NCI-H2196 treated with DMSO at 0.1 percent for 48 hours (cell line): ENCODE results near the gene ERC2.

Experiments used
- DNase-seq: peaks from one replicate; lab custom pipeline; 2025; ENCODE audit not compliant: unreplicated experiment; lab: John Stamatoyannopoulos, UW

ERC2 gene

GRCh38 chr3:55895897-55896566, 572.2 kb downstream of the ERC2 start:
- DNase-seq = no peak

- no peak for DNase-seq
Measured at GRCh38 chr3:55894605-55895004, 573.7 kb downstream of the ERC2 start.

DNA sequence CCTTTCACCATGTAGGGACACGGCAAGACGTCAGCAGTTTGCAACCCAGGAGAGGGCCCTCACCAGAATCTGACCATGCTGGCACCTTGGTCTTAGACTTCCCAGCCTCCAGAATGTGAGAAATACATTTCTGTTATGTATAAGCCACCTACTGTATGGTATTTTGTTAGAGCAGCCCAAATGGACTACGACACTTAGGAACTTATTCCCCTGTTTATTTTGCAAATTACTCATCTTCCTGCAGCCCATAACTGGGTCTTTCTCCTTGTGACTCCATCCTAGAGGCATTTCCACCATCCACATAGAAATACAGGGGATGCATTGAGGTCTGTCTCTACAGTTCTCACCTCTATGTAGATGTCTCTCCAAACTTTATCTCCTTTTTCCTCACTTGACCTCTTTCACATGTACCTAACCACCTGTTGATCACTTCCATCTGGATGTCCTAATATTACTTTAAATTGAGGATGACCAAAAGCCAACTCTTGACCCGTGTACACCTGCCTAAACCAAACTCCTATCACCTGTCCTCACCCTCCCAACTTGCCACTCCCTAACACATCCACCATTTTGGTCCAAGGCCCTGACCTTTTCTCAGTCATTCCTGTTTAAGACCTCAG, 575.1 kb downstream of the ERC2 start:
- no peak for DNase-seq

DNA sequence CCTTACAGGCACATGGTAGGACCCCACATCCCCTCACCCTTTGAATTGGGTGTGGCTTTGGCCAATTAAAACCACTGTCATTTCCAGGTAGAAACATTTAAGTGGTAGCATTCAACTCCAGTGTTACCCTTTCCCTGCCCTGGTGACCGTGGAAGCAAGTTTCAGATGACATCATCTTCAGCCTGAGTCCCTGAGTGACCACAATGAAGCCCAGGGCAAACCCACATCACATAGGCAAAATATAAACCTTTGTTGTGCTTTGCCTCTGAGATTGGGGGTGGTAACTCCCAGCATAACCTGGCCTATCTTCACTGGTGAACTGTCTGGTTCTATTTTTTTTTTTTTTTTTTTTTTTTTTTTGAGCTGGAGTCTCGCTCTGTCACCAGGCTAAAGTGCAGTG, 577.2 kb downstream of the ERC2 start:
- no peak for DNase-seq

GRCh38 chr3:55888282-55888885, 579.9 kb downstream of the ERC2 start:
- no peak for DNase-seq

- no peak for DNase-seq
Measured at GRCh38 chr3:55885721-55886120, 582.5 kb downstream of the ERC2 start.

DNA sequence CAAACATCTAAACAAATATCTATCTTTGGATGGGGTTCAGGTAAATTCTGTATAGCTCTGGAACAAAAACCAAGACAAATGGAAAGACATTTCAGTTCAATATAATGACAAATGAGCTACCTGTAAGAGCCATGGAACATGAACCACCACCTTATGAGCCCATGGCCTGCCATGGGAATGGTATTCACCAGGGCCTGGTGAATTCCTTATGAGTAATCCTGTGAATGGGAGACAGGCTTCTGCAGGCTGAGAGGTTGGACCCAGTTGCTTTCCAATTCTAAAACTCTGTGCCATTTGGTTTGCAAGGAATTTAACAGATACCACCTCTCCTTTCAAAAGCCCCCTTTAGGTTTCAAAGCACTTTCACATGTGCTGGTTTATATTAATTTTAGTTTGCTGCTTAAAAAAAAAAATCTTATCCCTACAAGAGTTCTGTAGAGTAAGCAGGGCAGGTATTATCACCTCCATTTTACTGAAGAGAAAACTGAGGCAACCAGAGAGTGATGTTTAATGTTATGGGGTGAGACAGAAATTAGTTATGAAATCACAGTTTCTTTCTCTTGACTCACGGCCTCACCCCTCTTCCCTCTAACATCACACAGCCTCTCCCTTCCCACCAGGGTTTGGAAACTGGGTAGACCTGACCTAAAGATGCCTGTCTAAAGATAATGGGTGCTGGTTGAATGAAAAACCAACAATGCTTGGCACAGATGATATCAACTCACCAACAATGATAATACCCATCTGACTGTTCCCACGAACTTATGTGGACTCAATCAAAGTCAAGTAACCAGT, 583.6 kb downstream of the ERC2 start:
- no peak for DNase-seq

GRCh38 chr3:55884066-55884465, 584.2 kb downstream of the ERC2 start:
- no peak for DNase-seq

- DNase-seq = no peak
Measured at GRCh38 chr3:55882006-55882405, 586.3 kb downstream of the ERC2 start.

DNA sequence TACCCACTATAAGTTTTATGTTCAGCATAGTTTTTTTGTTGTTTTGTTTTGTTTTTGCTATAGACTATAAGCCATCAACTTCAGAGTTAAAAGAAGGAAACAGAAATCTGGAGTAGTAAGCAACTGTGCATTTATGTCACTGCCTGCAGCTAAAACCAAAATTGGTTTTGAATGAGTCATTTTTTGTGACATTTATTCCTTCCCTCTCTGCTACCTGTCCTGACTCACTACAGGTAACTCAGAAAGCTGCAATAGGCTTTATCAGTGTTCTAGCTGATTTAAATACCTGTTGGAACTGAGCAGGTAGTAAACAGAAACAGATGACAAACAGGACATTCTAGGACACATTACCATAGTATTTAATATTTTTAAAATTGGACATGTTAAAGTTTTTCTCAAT, 587.9 kb downstream of the ERC2 start:
- no peak for DNase-seq

DNA sequence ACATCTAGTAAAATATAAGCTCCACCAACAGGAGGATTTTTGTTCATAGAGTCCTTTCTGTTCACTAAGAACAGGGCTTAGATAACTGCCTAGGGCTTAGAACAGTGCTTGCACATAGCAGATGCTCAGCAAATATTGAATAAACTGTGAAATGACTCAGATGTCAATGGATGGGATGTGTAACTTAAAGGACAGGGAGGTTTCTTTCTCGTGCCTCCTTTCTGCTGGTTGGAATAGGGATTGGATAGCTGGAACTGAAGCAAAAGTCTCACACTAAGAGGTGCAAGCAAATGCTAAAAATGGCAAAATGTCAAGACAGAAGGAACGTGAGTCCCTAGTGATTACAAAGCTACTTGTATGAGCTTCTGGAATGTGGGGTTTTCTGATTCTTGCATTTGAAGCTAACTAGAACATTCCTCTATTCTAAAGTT, 588.4 kb downstream of the ERC2 start:
- no peak for DNase-seq

DNA sequence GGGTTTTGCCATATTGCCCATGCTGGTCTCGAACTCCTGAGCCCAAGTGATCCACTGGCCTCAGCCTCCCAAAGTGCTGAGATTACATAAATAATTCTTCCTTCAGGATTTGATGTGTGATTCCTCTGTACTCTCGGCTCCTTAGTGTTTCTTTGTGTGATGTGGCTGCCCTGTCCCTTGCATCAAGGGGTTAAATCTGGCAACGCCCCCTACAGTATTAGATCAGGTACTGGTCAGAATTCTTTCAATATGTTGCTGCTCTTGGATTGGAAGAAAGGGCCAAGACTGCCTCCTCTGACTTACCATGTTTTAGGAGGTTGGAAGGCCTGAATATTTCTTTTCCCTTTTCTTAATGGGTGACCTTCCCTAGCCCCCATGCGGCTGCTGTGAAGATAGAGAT, 590.6 kb downstream of the ERC2 start:
- DNase-seq = no peak

DNA sequence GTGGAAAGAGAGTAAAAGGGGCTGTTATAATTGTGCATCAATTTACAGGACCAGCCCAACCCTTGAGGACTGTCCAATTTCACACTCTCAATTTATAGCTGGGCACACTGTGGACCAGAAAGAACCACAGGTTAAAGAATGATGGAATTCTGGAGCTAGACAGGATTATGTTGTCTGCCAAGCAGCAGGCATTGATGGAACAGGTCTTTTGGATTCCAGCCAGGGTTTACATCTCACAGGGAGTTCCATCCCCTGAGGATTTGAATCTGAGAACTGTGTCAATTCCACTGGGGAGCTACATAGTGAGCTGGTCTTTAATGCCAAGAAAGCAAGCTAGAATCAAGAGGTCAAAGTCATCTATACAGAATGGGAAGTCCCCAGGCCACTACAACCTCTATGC, 591.7 kb downstream of the ERC2 start:
- DNase-seq = no peak

- no peak for DNase-seq
Measured at GRCh38 chr3:55875113-55875512, 593.2 kb downstream of the ERC2 start.

DNA sequence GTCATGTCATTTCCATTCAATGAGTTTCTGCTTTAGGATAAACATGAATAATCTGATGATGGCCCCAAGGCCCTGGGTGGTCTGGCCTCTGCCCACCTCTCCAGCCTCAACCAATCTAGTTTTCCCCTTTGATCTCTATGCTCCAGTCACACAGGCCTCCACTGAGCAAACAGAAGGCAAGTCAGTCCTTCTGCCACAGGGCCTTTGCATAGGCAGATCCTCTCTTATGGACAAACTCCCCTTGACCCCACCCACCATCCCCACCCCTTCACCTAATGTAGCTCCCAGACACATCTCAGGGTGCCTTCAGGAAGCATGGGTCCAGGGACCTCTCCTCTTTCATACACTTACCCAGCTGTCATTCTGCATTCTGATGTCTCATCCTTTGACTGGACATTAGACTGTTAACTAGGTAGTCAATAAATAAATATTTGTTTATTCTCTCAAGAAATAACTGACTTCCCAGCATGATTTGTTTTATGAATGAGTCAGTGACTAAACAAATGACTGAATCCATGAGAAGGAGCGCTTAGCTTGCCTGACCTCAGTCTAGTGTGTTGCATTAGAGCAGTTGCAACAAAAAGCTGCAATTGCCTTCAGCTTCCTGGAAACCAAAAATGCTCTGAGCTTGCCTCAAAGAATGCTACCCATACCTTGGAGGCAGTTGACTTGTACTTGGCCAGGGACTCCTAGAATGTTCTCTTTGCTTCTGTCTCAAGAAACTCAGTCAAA, 594.6 kb downstream of the ERC2 start:
- no peak for DNase-seq

DNA sequence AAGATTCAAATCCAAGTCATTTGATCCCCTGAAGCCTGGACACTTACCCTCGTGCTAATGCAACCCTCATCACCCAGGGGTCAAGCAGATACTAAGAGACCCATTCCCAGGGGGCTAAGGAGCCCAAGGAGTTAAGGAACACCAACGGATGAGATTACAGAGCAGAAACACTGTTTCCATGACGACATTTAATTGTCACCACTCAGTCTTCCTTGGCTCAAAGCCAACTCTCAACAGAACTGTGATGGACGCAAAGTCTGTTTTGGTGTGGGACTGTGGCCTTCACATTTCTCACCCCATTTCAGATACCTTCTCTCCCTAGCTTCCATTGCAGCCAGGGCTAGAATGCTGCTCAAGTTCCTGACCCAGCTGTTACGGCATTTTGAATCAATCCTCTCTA, 597.7 kb downstream of the ERC2 start:
- no peak for DNase-seq

DNA sequence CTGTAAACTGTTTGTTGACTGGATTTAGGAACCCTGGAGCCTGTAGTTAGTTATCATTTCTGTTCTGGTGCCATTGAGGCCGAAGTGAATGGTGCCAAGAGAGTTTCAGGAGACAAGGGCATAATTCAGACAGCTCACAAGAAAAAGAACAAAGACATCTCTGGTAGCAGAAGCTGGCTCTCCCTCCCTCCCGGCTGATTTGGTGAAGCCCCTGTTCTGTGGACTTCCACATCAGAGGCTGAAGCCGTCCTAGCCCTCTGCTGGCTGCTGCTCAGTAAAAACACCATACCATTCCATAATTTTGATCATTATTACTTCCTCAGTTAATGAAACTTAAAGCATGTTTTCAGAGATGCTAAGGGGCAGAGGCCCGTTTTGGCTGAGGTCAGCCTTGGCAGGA, 599.9 kb downstream of the ERC2 start:
- DNase-seq = no peak

GRCh38 chr3:55863028-55863427, 605.2 kb downstream of the ERC2 start:
- DNase-seq = no peak

DNA sequence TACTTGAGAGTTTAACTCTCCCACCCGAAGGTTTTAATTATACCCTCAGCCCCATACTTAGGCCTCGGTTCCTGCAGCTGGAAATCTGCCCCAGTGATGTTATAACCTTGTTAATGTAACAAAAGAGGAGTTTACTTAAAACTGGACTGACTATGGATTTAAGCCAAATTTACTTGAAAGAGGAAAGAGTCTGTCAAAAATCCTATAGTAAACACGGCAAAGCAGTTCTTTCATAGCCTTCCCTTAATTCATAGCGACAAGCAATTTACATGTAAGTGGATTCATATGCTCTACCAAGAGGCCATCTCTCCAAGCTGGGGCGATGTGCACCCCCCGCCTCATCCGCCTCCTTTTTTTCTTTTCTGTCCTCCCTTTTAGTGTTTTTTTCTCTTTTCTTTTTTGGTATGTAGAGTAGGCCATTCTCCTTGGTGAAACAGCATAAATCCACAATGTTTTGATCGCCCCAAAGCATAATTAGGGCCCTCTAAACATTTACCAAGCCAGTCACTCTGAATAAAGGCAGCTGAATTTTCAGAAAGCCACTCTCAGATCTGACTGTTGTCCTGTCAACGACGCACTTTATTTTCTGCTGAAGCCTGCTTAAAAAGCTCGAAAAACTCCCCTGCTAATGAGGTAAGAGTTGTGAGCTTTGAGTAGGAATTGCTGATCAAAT, 608.1 kb downstream of the ERC2 start:
- no peak for DNase-seq

DNA sequence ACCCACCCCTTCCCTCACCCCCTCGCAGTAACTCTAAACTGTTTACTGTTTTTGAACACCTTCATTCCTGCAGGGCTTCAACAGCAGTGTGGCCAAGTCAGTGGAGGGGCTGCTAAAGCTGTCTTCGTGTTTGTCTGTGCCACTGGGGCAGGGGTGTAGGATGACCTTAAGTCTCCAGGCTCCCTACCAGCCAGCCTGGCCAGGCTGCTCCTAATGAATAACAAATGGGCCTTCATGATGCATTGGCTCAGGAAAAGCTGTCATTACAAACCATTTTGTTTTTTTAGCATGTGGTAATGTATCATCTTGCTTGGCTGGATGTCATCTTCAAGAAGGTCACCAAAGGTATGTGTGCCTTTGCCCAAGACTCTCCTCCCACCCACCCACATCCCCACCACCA, 609.0 kb downstream of the ERC2 start:
- DNase-seq = no peak

GRCh38 chr3:55858727-55859126, 609.5 kb downstream of the ERC2 start:
- no peak for DNase-seq
